SK-N-SH (cell line): ENCODE measurements around the gene CNOT4.

ENCODE experiments used
- CTCF ChIP-seq: fragments of 200-600 bp; sonication (generic); IDR thresholded peaks from 2 replicates; pipeline ENCODE4 v1.6.1; 2017; ENCODE audit warnings: antibody characterized with exemption, mild to moderate bottlenecking, moderate library complexity
- EZH2phosphoT487 ChIP-seq: fragments of 200-600 bp; sonication (generic); IDR thresholded peaks from 2 replicates; pipeline ENCODE4 v1.6.1; 2017; ENCODE audit warnings: low read depth, mixed run types, mild to moderate bottlenecking, antibody characterized with exemption, moderate library complexity, borderline replicate concordance
- GABPA ChIP-seq: IDR thresholded peaks from 2 replicates; pipeline ENCODE4 v1.4.0; 2012; ENCODE audit warnings: low read depth, mild to moderate bottlenecking
- MAX ChIP-seq: IDR thresholded peaks from 2 replicates; pipeline ENCODE4 v1.4.0; 2012; ENCODE audit warnings: low read depth
- MEF2A ChIP-seq: IDR thresholded peaks from 2 replicates; pipeline ENCODE4 v1.4.0; 2012; ENCODE audit warnings: low read depth, borderline replicate concordance
- POLR2AphosphoS5 ChIP-seq: IDR thresholded peaks from 2 replicates; pipeline ENCODE4 v1.6.1; 2012; ENCODE audit warnings: low read depth, low read length
- REST ChIP-seq: IDR thresholded peaks from 2 replicates; pipeline ENCODE4 v1.6.1; 2012; ENCODE audit warnings: mild to moderate bottlenecking, low read depth, low read length, moderate library complexity
- RXRA ChIP-seq: IDR thresholded peaks from 2 replicates; pipeline ENCODE4 v1.4.0; 2012; ENCODE audit warnings: low read depth, mild to moderate bottlenecking, borderline replicate concordance
- SMC3 ChIP-seq: IDR thresholded peaks from 2 replicates; pipeline ENCODE4 v1.6.1; 2012; ENCODE audit warnings: low read depth, low read length, improper control_type of control experiment
- YY1 ChIP-seq: IDR thresholded peaks from 2 replicates; pipeline ENCODE4 v1.4.0; 2012; ENCODE audit warnings: low read depth, mild to moderate bottlenecking

GRCh38 chr7:135447748-135448147 is 62.2 kb downstream of the CNOT4 start:
- TF ChIP-seq MAX (no peak), REST (no peak), POLR2AphosphoS5 (no peak), YY1 (no peak), SMC3 (no peak), CTCF (no peak), EZH2phosphoT487 (no peak), GABPA (no peak), RXRA (no peak), MEF2A (no peak)
